G401.6 (cell line): ENCODE data around the gene CSNK1G1.

Experiments used
- FAIRE-seq: peaks from 2 replicates; lab custom pipeline; 2012; peaks lifted over from hg19 to GRCh38; lab: Jason Lieb, UNC

CSNK1G1 gene

GRCh38 chr15:64153480-64154367 is 202.2 kb downstream of the CSNK1G1 start:
- peak; percentile 88 for FAIRE-seq

DNA sequence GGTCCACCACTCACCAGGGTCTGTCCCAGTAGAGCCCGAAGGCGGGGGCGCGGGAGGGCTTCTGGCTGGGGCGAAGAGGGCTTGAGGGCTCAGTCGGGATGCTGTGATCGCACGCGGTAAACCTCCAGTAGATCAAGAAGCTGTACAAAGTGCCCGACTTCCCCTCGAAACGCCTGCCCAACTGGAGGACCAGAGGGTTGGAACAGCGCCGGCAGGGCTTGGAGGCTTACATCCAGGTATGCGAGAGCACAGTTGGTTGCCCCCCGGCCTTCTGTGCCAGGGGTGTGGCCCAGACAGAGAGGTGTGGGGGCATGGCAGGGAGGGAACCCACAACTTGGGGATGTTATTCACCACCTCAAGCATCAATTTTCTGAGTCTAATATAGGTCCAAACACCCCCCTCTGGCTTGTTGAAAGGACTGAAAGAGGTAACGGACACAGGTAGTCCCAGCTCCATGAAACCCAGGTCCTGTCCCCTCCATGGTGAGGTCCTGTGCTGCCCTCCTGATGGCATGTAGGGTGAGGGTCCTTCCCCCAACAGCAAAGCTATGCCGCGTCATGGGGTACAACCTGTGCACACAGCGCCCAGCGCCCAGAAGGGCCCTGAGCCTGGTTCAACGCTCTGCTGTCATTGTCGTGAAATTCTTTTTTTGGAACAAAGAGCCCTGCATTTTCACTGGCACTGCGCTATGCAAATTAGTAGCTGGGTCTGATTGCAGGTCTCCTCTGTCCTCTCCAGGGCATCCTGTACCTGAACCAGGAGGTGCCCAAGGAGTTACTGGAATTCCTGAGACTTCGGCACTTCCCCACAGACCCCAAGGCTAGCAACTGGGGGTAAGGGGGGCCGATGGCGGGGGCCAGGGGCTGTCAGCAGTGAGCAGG is 203.2 kb downstream of the CSNK1G1 start:
- no peak for FAIRE-seq

DNA sequence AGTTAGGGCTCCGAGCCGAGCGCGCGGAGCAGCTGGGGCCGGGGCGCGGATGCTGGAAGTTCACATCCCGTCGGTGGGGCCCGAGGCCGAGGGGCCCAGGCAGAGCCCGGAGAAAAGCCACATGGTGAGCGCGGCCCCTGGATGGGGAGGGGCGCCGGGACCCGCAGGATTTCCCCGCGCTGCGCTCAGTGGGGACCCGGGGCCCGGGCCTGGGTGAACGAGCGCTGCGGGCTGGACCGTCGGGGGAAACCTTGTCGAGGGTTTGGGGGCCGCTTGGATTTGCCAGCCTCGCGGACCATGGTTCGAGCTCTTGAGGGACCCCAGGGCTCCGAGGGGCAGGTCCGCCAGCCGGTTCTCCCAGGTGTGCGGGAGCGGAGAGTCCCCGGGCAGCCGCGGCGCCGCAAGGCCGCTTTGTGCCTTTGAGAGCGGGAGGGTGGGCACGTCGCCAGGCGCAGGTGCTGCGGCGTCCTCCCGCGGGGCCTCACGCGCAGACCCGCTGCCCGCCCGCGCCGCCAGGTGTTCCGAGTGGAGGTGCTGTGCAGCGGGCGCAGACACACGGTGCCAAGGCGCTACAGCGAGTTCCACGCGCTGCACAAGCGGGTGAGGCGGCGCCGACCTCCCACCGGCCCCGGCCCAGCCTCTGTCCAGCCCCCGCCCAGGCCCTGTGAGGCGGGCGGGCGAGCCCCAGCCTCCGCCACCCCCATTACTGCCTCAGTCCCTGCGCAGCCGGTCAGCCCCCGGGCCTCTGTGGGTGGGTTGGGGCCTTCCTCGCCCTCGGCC is 204.1 kb downstream of the CSNK1G1 start, which contains the start of gene SNX22:
Gene SNX22 (plus strand): TSS at position 5 of the 780 bp plus-strand sequence. CDS start 45 bp downstream, at position 50.
- FAIRE-seq: no peak

GRCh38 chr15:64149893-64150578 is 205.9 kb downstream of the CSNK1G1 start:
- no peak for FAIRE-seq

DNA sequence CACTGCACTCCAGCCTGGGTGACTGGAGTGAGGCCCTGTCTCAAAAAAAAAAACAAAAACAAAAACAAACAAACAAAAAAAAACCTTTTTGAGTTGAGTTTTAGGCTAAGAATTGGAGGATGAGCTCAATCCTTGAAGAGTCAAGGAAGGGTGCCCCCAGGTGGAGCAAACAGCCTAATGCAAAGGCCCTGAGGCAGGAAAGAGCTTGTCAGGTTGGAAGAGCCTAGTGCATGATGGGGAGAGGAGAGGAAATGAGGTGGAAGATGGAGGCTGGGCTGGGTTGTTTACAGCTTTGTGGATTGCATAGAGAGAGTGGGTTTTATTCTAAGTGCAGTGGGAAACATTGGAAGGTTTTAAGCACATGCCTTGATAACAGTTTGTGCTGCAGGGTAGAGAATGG is 206.5 kb downstream of the CSNK1G1 start:
- peak; percentile 8 for FAIRE-seq

DNA sequence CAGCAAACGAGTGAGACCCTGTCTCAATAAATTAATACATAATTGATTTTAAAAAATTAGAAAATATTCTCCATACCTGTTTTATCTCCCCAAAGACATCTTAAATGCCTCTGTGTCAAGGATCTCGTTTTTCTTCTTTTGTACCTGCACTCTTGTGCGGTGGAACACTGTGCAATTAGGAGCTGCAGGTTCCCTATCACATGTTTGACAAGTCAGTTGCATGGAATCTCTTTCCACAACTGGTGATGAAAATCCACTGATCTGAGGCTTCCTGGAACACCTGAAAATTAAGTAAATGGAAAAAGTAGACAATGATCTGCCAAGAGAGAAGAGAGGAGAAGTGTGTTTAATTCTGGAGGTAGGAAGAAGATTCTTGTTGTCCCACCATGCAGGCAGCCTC is 207.4 kb downstream of the CSNK1G1 start:
- no peak for FAIRE-seq

- FAIRE-seq: no peak
These were observed 207.8 kb downstream of the CSNK1G1 start for GRCh38 chr15:64148168-64148567.

DNA sequence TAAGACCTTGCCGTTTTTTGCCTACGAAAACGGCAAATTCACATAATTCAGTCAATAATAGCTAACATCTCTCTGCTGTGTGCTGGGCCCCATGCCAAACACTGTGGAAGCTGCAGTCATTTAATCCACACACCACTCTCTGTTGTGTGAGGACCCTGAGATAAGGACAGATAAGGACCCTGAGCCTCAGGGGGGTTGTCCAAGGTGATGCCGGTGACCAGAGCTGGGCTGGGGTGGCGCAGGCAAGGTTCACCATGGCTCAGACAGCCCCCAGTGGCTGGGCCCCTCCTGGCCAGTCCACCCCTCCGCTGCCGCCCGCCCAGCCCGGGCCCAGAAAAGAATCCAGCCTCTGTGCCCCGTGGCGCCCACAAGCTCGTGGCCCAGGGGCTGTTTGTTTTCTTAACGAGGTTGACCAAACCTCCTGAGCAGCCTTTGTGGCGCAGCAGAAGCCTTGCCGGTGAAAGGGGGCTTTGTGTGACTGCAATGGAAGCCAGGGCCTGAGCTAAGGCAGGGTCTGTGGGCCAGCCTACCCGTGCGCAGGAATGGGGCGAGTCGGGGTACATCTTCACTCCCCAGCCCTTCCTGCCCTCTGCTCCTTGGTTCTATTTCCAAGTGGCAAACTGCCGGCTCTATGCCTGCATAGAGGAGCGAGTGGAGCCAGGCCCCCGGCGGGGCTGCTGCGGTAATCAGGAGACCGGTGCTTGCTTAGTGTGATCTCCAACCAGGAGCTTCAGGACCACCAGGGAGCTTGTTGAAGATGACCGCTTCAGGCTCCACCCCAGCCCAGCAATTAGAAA is 208.9 kb downstream of the CSNK1G1 start:
- no peak for FAIRE-seq

DNA sequence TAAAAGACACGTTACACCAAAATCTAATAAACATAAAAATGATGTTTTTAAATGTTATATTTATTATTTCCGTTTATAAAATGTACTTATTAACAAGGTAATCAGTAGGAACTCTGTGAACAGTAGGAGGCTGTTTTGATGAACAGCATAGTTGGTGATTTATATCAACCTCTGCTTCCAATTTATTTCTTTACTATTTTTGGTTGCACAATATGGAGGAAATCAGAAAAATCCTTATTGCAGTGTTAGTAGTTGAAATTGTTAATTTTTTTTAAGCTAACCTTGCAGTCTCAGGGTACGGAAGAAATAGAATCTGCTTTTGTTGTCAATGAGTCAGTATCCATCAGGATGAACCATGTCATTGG is 209.5 kb downstream of the CSNK1G1 start:
- no peak for FAIRE-seq

- FAIRE-seq: no peak
These were observed 209.9 kb downstream of the CSNK1G1 start for GRCh38 chr15:64146041-64146440.

- no peak for FAIRE-seq
These were observed 211.2 kb downstream of the CSNK1G1 start for GRCh38 chr15:64144565-64145281.

DNA sequence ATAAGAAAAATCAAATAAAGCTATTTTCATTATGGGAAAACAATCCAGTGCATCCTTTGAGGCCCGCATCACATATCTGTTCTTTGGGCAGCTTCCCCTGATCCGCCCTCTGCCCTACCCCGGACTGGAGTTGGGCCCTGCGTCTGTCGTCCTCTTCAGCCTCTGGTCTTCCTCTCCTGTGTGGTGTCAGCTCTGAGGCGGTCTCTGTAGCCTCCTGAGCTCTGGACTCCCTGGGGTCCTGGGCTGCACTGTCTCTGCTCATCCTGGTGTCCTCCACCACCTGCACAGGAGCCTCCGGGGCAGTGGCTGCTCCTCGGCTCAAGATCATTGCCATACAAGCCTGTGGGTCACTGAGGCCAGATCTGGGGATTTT is 211.8 kb downstream of the CSNK1G1 start:
- no peak for FAIRE-seq

DNA sequence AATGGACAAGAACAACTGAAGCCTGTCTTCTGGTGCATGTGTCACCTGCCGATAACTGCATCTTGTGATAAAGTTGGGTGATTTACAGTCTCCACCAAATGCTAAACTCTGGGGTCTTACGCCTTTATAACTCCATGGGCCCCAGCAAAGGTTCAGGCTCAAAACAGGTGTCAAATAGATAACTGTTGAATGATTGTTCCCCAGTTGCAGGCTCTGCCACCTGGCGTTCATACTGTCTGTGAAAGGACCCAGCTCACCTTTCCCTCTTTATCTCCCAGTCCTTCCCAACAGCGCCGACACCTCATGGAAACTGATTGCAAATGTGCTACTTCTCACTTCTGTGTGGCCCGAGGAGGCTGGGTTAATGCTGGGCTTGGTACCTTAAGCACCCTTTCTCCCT is 212.7 kb downstream of the CSNK1G1 start:
- no peak for FAIRE-seq

GRCh38 chr15:64141798-64142512 is 214.0 kb downstream of the CSNK1G1 start:
- no peak for FAIRE-seq

- no peak for FAIRE-seq
These were observed 217.5 kb downstream of the CSNK1G1 start for GRCh38 chr15:64138331-64138941.

DNA sequence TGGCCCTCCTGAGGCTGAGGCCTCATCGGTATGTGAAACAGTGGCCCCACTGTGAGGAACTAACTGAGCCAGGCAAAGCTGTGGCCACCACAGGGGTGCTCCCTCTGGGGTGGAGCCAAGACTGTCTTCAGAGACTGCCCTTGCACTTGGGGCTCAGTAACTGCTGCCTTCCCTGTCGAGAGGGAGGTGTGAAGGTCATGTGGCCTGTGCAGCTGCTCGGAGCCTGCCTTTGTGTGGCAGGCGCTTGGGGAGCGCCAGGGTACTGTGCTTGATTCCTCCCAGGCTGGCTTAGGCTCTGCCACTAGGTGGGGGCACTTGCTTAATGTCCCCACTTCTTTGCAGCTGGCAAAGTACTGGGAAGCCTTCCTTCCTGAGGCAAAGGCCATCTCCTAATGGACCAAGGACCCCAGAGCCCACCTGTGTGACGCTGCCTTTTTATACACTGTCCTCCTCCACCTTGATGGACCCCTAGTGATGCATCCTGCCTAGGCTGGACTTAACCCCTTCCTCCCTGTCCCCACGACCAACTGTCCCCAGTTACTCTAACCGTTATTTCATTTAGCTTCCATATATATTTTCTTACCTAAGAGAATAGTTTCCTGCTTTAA is 218.6 kb downstream of the CSNK1G1 start:
- FAIRE-seq: no peak

DNA sequence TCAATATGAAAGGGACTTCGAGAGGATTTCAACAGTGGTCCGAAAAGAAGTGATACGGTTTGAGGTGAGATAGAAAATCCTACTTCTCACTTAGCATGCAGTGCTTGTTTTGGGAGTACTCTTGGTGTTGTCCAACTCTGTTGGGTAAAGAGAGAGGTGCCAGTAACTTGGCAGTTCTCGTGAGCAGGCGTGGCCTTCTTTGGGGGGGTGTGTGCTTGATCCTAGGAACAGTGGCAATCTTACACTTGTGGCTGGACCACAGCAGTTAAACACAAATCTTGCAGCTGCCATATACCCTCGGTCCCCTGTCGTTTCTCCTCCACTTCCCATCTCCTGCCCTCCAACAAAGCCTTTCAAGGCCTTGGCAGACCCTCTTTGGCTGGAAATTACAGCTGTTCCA is 219.6 kb downstream of the CSNK1G1 start:
- no peak for FAIRE-seq

GRCh38 chr15:64134345-64134829 is 221.6 kb downstream of the CSNK1G1 start:
- FAIRE-seq: no peak
